ENCODE results near the gene CDK11B.
"Not testable (repeated sequence)": the region's sequence is repeated elsewhere in the genome, so short reads cannot be mapped to it uniquely, and the experiment has no call there.

CDK11B gene

GRCh38 chr1:1680912-1681273 is 22.1 kb upstream of the CDK11B start:
- no peak for DNase-seq

- DNase-seq = peak; percentile 59
These were observed 21.5 kb upstream of the CDK11B start for GRCh38 chr1:1680031-1680911.

- peak; percentile 83 for DNase-seq
These were observed 20.0 kb upstream of the CDK11B start for GRCh38 chr1:1678581-1679380.

- peak; percentile 82 for DNase-seq
These were observed 19.1 kb upstream of the CDK11B start for GRCh38 chr1:1677718-1678580.

- not testable (repeated sequence) for DNase-seq
These were observed 17.3 kb upstream of the CDK11B start for GRCh38 chr1:1676087-1676486.

GRCh38 chr1:1675218-1675617 is 16.4 kb upstream of the CDK11B start:
- DNase-seq = not testable (repeated sequence)

GRCh38 chr1:1674806-1675205 is 16.0 kb upstream of the CDK11B start:
- DNase-seq = not testable (repeated sequence)

GRCh38 chr1:1672181-1672965 is 13.6 kb upstream of the CDK11B start:
- DNase-seq = no peak

GRCh38 chr1:1671365-1672119 is 12.7 kb upstream of the CDK11B start:
- DNase-seq = no peak

- DNase-seq = peak; percentile 61
These were observed 12.1 kb upstream of the CDK11B start for GRCh38 chr1:1670866-1671265.

- no peak for DNase-seq
These were observed 10.9 kb upstream of the CDK11B start for GRCh38 chr1:1669468-1670440.

- peak; percentile 61 for DNase-seq
These were observed 7.7 kb upstream of the CDK11B start for GRCh38 chr1:1666526-1666925.

GRCh38 chr1:1665815-1666251 is 7.0 kb upstream of the CDK11B start:
- DNase-seq = peak; percentile 76

- peak; percentile 62 for DNase-seq
These were observed 6.4 kb upstream of the CDK11B start for GRCh38 chr1:1664941-1665814.

- not testable (repeated sequence) for DNase-seq
These were observed 5.5 kb upstream of the CDK11B start for GRCh38 chr1:1664318-1664717.

GRCh38 chr1:1662830-1663560 is 4.2 kb upstream of the CDK11B start:
- peak; percentile 62 for DNase-seq

- DNase-seq = not testable (repeated sequence)
These were observed 3.6 kb upstream of the CDK11B start for GRCh38 chr1:1662392-1662791.

GRCh38 chr1:1648265-1648664 is 10.5 kb downstream of the CDK11B start:
- peak; percentile 53 for DNase-seq
